Measurements from ENCODE around the gene SRBD1.
A peak's percentile ranks its signal among the peaks of the same experiment; 100 is the strongest.

Gene SRBD1

GRCh38 chr2:45631319-45631718 is 20.3 kb upstream of the SRBD1 start:
- DNase-seq, result no peak

DNA sequence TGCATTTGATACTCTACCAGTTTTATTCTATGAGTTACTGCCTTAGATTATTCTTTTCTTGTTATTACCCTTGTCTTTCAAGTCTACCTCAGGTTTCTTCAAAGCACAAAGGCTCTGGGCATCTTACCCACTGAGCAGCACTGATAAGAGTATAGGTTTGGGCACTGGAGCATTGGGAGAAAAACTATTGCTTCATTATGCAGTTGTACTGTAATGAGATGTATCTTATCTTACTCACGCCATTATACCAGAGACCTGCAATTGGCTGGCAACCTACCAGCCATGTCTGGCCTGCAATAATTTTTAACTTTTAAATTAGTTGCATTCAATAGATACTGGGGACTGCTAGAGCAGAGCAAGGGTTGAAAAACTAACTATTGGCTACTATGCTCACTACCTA is 18.9 kb upstream of the SRBD1 start:
- DNase-seq, result no peak

GRCh38 chr2:45627911-45628310 is 16.8 kb upstream of the SRBD1 start:
- DNase-seq, result no peak

GRCh38 chr2:45626387-45627221 is 15.5 kb upstream of the SRBD1 start:
- peak; percentile 28 for DNase-seq

DNA sequence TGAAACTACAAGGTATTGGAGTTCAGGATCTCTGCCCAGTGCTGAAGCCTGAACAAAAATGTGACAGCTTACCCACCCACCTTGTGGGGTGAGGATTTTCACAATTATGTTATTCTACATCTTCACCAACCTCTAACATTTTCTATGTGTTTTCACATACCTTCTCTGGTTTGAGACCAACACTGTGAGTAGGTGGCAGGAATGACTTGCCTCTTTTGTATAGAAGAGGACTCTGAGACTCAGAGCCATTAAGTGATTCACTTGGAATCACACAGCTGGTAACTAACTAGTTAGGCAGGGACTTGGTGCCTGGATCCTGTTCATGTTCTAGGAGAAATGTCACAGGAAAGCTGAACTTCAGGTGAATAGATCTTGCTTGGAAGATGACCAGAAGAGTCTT is 14.8 kb upstream of the SRBD1 start:
- no peak for DNase-seq

- DNase-seq, result no peak
These were observed 12.0 kb upstream of the SRBD1 start for GRCh38 chr2:45623098-45623497.

DNA sequence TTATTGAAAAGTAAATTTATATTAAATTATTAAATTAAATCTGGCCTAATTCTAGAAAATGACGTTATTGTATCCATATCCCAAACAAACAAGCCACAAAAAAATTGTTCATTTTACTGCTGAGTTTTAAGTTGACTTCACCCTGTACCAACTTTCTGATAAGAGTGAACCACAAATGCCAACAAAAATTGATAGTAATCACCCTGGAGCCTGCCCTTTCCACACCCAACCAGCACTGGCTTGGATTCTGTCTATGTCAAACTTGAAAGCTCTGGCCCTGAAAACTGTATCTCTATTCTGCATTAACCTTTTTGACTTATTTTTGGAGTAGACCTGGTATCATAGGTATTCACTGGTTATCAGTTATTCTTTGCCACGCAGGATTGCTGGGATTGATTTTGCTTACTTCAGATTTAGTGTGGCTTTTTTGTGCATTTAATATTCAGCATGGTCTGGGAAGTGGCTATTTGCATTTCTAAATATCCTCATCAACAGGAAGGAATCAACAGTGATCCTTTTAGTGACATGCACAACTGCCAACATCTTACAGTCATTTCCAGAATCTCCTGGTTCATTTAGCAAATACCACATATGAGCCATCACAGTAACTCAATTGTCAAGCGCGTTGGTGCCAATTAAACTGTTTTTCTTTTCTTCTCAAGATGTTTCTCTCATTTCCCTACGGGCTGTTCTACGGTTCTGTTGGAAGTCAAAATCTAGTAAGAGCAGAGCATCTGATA is 11.4 kb upstream of the SRBD1 start:
- no peak for DNase-seq

DNA sequence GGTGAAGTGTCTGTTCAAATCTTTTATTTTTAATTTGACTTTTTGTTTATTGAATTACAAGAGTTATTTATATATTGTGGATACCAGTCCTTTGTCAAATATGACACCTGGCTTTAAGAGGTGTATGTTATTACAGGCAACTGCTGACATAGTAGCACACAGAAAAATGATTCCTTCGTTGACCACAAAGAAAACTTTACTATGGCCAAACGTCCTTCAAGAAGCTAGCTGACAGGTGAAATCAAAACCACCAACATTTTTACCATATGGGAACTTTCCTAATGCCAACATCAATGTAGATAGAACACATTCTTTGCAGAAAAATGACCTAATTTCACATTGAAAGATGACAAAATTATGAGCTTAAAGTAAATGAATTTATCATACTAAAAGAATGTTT is 6.4 kb upstream of the SRBD1 start:
- DNase-seq, result no peak

DNA sequence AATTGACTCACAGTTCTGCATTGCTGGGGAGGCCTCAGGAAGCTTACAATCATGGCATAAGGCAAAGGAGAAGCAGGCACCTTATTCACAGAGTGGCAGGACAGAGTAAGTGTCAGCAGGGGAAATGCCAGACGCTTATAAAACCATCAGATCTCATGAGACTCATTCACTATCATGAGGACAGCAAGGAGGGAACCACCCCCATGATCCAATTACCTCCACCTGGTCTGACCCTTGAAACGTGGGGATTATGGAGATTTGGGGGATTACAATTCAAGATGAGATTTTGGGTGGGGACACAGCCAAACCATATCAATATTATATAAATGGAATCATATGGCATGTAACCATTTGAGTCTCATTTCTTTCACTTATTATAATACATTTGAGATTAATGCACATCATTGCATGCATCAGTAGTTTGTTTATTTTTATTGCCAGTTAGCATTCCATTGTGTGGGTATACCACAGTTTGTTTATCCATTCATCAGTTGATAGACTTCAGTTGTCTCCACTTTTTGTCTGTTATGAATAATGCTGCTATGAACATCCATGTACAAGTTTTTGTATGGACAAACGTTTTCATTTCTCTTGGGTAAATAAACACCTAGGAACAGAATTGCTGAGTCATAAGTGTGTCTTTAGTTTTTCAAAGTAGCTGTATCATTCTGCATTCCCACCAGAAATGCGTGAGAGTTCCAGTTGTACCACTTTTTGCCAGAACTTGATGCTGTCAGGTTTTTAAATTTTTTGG is 5.8 kb upstream of the SRBD1 start:
- DNase-seq, result no peak

GRCh38 chr2:45614871-45615415 is 3.9 kb upstream of the SRBD1 start:
- no peak for DNase-seq

- no peak for DNase-seq
These were observed 3.3 kb upstream of the SRBD1 start for GRCh38 chr2:45614330-45614729.

DNA sequence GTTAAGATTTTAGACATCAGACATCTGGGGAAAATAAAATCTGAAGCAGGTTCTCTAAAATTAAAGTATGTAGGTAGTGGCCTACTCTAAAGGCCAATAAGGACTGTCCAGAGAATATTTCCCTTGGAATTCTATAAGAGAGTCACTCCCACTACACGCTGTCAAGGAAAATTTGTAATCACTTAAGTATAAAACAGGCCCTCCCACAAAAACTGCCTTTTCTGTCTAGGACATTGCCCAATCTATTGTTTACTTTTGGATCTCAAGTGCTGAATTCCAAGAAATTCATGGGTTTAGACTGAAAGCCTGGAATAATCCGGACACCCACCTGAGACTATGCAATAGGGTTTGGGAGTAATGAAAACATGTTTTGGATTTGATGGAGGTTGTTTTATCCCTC is 1.7 kb upstream of the SRBD1 start:
- no peak for DNase-seq

DNA sequence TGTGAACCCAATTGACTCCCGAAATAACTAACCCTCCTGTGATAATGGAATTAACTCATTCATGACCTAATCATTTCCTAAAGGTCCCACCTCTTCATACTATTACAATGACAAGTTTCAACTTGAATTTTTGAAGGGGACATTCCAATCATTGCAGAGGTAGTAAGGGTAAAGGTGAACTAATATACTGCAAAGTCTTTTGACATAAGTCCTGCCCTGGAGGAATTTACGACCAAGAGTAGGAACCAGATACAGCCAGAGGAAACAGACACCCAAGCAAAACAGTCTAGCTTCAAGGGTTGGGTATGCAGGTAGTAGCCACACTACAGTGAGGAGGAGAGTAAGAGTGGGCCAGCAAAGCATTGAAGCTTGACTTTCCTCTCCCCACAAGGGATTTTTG is 1.2 kb upstream of the SRBD1 start:
- no peak for DNase-seq

- DNase-seq, result peak; percentile 21
These were observed 617 bp downstream of the SRBD1 start for GRCh38 chr2:45610281-45611019.

DNA sequence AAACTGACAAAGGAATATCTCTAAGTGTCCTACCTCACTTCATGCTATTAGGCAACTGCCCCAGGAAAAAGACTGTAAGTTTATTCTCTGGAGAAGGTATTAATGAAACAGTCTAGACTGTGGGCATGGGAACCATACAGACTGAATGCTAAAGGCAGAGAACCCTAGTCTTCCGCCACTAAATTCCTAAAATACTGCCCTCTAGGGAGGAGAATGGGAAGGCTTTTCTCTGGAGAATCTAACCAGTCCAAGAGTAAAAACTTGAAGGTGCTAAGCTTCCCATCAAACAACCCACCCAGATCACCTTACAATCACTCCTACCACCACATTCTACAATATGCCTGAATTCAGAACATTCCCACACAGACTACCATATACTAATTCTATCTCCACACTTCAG is 3.4 kb downstream of the SRBD1 start:
- DNase-seq, result no peak

DNA sequence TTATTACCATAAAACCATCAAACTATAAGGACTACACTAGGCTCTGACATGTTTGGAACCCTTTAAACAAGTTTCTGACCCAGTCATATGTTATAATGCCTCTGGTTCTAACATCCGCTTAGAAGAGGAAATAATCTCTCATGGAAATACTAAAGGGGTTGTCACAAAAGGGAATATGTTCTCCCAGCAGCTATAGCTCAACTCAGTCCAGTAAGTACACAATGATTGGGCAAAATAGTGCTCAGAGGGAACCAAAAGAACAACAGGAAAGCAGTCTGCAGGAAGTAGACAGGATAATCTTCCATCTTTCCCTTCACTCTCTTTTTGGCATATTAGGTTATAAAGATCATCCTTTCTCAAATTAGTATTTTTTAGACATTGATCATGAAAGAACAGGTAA is 4.3 kb downstream of the SRBD1 start:
- DNase-seq, result no peak

DNA sequence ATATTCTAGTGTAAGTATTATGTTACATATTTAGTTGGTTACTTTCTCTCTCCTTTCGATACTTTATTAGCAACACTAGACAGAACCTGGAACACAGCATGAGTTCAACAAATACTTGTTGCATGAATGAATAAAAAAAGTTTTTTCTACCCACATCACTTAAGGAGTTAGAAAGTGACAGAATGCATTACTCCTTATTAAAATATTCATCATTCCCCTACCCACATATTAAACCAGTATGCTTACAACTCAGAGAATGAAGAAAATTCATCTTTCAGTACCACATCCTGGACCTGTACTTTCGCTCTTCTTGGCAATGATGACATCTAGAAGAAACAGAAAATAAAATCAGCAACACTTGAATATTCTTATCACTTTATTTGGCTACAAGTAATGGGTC is 6.0 kb downstream of the SRBD1 start:
- DNase-seq, result no peak

DNA sequence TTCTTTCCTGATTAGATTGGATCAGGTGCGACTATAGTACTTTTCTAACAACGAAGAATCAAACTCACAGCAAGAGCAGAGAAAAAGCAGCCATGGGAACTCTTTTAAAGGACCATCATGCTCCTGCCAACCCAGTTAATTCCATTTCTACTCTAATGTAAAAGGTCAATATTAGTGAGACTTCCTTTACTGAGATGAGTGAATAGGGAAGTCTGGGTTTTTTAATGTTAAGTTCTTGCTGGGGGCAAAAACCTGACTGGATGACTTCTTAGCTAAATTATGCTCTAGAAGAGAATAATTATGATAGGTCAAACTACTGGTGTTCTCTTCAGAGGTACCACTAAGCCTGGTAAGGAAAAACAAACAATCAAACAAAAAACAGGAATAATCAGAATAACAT is 8.4 kb downstream of the SRBD1 start:
- DNase-seq, result no peak

GRCh38 chr2:45598545-45598944 is 12.5 kb downstream of the SRBD1 start:
- DNase-seq, result no peak

- DNase-seq, result no peak
These were observed 14.3 kb downstream of the SRBD1 start for GRCh38 chr2:45596761-45597160.

DNA sequence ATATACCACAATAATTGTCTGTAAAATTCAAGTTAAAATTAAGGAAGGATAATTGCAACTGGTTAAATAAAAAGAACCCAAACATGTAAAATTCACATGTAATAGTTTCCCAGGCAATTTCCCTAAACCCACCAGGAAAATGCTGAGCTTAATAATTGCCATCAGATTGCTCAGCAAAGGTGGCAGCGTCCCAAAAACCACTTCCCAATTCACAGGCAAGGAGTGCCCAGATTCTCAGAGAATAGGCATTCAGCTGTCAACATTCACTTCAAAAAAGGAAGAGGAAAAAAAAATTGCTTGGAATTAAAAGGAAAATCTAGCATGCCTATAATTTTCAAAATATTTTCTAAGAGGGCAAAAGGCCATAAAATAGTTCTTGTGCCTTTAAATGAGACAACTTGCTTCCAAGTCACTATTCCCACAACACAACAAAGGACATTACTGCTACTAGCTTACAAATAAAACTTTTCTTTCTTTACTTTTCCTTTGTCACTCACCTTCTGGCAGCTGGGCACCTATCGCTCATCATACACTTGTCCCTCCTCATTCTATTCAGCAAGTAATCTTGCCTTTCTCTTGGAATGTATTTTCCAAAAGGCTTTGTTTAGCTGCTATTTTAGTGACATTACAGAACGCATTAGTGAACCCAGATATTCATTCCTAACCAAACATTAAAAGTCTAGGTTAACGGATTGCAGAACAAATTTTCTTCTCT is 15.2 kb downstream of the SRBD1 start:
- no peak for DNase-seq

GRCh38 chr2:45591073-45591472 is 20.0 kb downstream of the SRBD1 start:
- no peak for DNase-seq

Measured in NCI-H2029 (cell line).